Measurements from ENCODE around the gene TTBK1.

The TTBK1 gene

GRCh38 chr6:43307451-43308100 is 64.3 kb downstream of the TTBK1 start:
- no peak for DNase-seq

GRCh38 chr6:43308101-43308989 is 65.1 kb downstream of the TTBK1 start, which contains the start of gene CRIP3:
TSS of gene CRIP3 (minus strand) at chr6:43308826. CDS start at chr6:43308792, 34 bp downstream.
- peak; percentile 83 for DNase-seq

GRCh38 chr6:43308990-43309477 is 65.8 kb downstream of the TTBK1 start:
- no peak for DNase-seq

- DNase-seq, result no peak
These were observed 66.9 kb downstream of the TTBK1 start for GRCh38 chr6:43310134-43310533.

GRCh38 chr6:43310624-43311023 is 67.3 kb downstream of the TTBK1 start:
- no peak for DNase-seq

- DNase-seq, result no peak
These were observed 68.4 kb downstream of the TTBK1 start for GRCh38 chr6:43311666-43312065.

GRCh38 chr6:43313813-43314212 is 70.5 kb downstream of the TTBK1 start:
- DNase-seq, result no peak

- DNase-seq, result no peak
These were observed 74.7 kb downstream of the TTBK1 start for GRCh38 chr6:43318011-43318410.

GRCh38 chr6:43325876-43326275 is 82.6 kb downstream of the TTBK1 start:
- DNase-seq, result no peak

- DNase-seq, result no peak
These were observed 85.2 kb downstream of the TTBK1 start for GRCh38 chr6:43328528-43328927.

GRCh38 chr6:43331470-43331869 is 88.2 kb downstream of the TTBK1 start:
- no peak for DNase-seq

GRCh38 chr6:43331891-43332290 is 88.6 kb downstream of the TTBK1 start:
- DNase-seq, result no peak

GRCh38 chr6:43334466-43335095 is 91.3 kb downstream of the TTBK1 start:
- peak; percentile 43 for DNase-seq

- peak; percentile 73 for DNase-seq
These were observed 92.2 kb downstream of the TTBK1 start for GRCh38 chr6:43335469-43335868.

- no peak for DNase-seq
These were observed 93.1 kb downstream of the TTBK1 start for GRCh38 chr6:43336382-43336781.
